ENCODE measurements around the gene MTNR1A. TPM values are rescaled to one million over a fixed set of nuclear protein-coding genes. Genes with fewer than 3 reads are reported as not detected.

The MTNR1A gene
- total RNA-seq, 1 donor from 2014 or later = 0.21 TPM

DNA sequence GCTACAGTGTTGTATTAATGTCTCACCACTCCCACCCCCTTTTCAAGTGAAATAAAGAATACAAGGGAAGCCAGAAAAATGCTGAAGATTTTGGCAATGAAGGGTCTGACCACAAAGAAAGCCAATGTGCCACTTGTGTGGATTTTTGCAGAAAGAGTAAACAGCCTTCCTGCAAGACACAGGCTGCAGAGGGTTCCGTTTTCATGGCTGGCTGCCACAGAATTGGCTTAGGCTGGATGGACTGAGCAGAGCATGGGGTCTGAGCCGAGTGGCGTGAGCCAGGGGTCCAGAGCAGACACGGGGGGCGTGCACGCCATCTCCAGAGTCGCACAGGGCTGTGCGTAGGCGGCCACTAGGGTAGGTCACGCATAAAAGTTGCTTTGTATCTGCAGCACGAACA is 69.2 kb downstream of the MTNR1A start:
- DNase-seq = peak; percentile 52

DNA sequence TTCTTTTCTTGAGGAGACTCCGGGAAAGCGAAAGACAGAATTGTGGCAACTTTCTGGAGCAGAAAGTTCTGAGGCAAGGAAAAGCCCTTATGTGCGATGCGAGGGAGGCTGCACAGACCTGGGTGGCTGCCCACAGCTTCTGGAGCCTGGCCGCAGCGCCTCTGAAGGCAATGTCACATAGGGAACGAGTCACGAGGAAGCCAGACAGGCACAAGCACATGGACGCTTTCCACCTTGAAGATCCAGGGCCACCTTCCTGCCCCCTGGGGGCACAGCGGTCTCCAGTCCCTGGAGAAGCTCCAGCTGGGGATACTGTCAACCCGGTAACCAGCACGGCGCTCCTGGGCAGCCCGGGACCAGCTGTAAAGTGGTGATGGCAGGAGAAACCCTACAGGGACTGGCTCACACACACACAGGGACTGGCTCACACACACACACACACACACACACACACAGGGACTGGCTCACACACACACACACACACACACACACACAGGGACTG is 69.8 kb downstream of the MTNR1A start:
- peak; percentile 16 for DNase-seq

DNA sequence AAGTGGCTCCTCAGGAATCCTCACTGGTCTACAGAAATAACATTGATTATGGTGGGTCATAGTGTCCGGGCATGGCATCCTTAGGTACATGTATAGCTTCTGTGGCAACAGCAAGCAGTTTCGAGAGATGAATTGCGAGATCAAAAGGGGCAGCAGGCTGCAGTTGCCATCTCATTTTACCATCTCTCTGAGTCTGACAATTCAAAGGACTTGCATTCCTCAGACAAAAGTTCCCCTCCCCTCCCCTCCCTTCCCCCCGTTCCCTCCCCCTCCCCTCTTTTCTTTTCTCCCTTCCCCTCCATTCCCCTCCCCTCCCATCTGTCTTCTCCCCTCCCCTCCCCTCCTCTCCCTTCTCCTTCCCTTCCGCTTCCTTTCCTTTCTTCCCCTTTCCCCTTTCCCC is 70.2 kb downstream of the MTNR1A start:
- DNase-seq = no peak

DNA sequence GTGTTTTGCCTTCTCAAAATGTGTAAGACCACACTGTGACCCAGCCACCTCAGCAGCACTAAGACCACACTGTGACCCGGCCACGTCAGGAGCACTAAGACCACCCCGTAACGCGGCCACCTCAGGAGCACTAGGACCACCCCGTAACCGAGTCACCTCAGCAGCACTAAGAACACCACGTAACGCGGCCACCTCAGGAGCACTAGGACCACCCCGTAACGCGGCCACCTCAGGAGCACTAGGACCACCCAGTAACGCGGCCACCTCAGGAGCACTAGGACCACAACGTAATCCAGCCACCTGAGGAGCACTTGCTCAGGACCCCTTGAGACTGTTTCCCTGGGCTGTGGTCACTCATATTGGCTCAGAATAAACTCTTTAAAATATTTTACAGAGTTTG is 71.7 kb downstream of the MTNR1A start:
- DNase-seq = no peak

Small RNA genes within 50 kb of the gene (small RNA-seq; reads per million reads assigned to genes)
- not detected for gene RNU6-1055P (ENCODE audit: low replicate concordance)

Other genes with a start within 250 kb of the MTNR1A start
- gene FAT1, start 168.3 kb upstream of the MTNR1A start, total RNA-seq = 151 TPM

Data from tongue (tissue), 3 donors.